HG02588 (cell line): ENCODE measurements around the gene REEP5.
"Not testable (repeated sequence)": the region's sequence is repeated elsewhere in the genome, so short reads cannot be mapped to it uniquely, and the experiment has no call there.

Source experiments
- ATAC-seq: cut with Tn5 transposase; IDR thresholded peaks from one replicate; pipeline ENCODE4 v1.9.1; 2021; ENCODE audit warnings: mild to moderate bottlenecking, moderate library complexity; ENCODE audit not compliant: unreplicated experiment

REEP5 gene

DNA sequence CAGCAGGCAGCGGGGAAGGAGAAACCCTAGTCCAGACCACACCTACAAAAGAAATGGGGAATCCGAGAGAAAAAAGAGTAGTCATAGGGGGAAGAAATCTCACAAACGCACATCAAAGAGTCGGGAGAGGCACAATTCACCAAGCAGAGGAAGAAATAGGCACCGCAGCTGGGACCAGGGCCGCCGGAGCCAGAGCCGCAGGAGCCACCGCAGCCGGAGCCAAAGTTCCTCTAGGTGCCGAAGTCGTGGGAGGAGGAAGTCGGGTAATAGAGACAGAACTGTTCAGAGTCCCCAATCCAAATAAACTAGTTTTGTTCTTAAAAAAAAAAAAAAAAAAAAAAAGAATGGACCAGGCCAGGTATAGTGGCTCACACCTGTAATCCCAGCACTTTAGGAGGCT, 29.3 kb downstream of the REEP5 start:
- no peak for ATAC-seq

DNA sequence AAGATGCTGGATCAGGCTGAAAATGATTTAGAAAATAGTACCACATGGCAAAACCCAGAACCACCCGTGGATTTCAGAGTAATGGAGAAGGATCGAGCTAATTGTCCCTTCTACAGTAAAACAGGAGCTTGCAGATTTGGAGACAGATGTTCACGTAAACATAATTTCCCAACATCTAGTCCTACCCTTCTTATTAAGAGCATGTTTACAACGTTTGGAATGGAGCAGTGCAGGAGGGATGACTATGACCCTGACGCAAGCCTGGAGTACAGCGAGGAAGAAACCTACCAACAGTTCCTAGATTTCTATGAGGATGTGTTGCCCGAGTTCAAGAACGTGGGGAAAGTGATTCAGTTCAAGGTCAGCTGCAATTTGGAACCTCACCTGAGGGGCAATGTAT, 30.0 kb downstream of the REEP5 start:
- not testable (repeated sequence) for ATAC-seq

DNA sequence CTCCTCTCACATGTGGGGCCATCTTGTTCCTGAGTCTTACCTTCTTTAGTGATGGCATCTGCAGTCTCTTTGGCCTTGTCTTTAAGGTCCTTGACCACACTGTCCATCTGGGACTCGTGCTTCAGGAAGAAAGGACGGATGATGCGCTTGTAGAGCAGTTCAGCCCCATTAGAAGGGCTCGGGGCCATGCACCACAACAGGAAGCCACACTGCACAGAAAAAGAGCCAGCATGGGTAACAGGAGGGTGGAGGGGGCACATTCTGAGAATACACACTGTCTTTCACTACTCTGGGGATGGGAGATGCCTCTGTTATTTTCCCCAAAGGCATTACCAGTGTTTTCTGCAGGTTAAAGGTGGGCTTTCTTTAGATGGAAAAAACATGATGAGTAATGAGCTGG, 35.1 kb downstream of the REEP5 start:
- no peak for ATAC-seq

DNA sequence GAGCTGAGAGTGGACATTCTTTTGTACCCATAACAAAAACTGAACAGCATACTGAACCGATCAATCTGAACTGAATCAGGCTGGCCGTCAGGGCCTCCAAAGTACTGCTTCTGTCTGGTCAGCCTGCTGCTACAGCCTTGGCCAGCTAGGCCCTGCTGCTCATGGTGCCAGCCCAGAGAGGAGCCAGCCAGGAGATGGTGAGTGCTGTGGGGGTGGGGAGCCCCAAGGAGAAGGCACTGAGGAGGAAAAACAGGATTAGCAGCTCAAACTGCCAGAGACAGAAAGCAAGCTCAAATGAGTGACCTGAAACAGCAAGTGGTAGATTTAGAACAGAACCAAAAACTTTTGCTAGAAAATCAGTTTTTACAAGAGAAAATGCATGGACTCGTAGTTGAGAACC, 37.0 kb downstream of the REEP5 start:
- ATAC-seq, result no peak

DNA sequence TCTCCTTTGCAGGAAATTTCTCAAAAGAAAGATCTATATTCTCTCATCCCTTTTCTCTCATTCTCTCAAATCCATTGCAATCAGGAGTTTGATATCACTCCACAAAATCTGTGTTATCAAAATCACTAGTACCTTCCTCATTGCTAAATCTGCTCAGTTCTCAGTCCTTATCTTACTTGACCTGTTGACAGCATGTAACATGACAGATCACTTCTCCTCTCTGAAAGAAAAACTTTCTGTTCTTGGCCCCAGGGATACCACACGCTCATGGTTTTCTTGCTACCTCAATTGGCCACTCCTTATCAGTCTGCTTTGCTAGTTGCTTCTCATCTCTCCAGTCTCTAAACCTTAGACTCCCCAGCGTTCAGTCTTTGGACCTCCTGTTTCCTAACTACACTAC, 38.8 kb downstream of the REEP5 start:
- no peak for ATAC-seq

DNA sequence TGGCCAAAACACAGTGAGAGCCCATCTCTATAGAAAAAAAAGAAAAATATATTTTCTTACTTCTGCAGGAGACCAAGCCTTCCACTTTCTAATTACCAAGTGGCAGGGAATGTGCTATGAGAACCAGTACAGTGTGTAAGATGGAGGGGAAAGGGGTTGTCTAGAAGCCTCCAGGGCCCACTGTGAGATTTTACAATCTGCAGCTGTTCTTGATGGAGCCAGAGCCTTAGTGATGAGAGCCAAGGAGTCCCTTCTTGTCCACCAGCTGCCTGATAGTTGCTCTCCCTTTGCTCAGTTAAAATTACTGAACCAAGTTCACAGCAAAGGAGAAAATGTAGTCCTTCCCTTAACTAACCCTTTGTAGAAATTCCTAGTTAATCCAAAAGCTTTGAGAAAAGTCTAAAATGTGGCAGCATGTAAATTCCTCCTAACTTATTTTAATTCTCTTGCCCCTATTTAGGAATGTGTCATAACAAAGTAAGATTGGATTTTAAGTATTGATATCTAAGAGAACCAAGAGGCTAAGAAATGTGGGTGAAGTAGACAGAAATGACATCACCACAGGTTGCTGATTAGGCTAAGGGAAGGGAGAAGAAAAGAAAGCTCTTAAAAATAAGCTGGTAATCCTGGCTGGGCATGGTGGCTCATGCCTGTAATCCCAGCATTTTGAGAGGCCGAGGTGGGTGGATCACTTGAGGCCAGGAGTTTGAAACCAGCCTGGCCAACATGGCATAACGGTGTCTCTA, 41.6 kb downstream of the REEP5 start:
- ATAC-seq, result no peak

DNA sequence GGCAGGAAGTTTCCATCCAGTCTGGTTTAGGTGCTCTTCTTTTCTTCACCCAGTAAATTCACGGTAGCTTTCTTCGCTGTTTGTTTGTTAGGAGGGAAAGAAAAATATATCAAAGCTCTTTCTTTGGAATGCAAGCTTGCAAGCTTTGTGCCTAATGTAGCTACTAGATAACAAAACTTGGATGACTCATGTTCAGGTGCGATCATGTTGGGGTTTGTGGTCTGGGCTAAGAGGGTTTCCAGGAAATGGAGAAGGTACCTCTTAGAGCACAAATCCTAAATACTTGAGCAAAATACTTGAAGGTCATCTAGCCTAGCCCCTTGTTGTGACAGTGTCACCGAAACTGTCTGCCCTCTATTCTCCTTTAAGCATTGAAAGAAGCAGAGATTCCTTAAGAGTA, 43.3 kb downstream of the REEP5 start:
- ATAC-seq, result peak; percentile 52

DNA sequence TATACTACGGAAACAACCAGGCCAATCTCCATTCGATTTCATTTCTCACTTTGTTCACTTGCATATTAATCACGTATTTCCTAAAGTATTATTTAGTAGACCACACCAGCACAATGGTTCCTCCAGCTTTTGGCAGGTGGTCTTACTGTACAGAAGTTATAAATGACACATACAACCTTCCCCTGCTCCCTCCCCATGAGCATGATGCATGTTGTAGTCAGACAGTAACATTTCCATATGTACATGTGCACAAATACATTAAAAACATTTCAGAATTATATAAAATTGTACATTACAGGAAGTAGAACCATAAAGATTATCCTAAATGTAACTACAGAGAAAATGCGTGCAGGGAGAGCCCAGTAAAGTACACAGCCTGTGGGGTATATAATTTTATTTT, 43.9 kb downstream of the REEP5 start:
- no peak for ATAC-seq

DNA sequence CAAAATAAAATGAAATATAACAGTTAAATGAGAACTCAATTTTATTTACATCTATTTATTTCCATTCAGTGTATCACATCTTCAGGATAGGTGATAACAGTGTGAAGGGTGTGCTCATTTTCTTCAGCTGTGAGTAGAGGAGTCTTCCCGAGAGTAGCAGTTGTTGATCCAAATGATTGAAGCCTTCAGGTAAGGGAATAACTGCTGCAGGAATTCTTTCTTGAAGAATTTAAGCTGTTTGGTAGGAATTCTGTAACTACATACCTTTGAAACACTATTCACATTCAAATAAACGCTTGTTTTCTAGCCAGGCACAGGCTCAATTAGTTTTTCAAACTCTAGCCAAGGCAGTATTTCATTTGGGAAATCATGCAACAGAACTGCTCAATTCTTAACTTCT, 45.7 kb downstream of the REEP5 start:
- ATAC-seq, result no peak

DNA sequence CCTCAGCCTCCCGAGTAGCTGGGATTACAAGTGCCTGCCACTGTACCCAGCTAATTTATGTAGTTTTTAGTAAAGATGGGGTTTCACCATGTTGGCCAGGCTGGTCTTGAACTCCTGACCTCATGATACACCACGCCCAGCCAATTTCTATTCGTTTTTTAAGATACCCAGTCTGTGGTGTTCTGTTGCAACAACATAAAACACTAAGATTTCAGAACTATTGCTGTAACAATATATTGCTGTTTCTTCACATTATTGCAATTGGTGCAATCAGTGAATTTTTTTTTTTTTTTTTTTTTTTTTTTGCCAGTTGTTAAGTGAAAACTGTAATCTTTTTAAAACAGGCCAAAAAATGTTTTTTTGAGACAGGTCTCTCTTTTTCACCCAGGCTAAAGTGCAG, 51.1 kb downstream of the REEP5 start:
- ATAC-seq, result no peak

DNA sequence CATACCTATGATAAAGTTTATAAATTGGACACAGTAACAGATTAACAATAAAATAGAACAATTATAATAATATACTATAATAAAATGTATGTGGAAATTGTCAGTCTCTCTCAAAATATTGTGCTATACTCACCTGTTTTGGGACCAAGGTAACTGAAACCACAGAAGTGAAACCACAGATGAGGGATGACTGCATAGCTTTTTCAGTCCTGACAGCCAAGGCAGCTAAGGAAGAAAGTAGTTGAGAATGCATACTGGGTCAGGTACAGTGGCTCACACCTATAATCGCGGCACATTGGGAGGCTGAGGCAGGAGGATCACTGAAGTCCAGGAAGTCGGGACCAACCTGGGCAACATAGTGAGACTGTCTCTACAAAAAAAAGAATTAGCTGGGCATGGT, 52.1 kb downstream of the REEP5 start:
- peak; percentile 72 for ATAC-seq

DNA sequence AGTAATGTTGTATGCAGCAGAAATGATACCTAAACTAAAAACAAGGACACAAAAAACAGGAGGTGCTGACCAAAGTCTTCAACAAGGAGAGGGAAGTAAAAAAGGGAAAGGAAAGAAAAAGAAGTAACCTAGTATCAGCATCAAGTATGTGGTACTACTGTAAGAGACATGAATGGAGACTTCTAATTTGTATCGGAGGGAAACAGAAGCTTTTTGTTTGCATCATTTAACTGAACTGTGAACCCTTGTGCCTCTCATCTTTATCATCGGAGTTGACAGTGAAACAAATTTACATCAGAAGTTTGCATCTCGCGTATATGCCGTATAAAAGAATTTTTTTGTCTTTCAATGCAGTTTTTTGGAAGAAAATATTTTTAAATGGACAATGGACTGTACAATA, 54.6 kb downstream of the REEP5 start:
- ATAC-seq, result no peak

DNA sequence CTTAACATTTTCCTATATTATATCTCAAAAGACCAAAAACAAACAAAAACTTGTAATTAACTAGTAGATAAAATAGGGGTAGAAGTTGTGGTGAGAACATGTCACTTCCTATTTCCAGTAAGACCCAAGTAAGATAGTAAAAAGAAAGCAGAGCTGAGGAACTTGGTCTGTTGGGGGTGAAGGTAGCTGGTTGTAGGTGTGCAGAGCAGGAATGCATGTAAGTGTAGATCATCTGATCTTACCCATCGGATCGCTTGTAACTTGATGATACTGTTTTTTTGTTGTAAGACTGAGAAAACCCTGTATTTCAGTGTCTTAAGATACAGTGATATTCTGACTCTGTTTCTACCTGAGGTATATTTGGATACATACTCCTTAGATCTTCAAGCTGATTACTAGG, 55.3 kb downstream of the REEP5 start:
- no peak for ATAC-seq

DNA sequence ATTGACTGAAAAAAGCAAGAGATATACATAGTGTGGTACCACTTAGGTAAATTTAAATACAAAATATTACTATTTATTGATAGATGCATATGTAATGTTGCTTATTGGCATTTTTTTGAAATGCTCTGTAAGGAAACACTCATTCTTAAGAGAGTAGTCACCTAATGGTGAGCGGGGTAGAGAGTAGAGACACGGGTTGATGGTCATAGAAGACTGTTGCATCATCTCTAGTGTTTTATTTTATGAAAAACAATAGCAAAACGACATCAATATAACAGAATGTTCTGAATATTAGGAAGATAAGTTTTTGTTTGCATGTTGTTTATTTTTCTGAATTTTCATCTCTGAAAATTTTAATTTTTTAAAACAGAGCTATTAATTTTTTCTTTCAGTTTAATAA, 56.9 kb downstream of the REEP5 start:
- ATAC-seq, result no peak

DNA sequence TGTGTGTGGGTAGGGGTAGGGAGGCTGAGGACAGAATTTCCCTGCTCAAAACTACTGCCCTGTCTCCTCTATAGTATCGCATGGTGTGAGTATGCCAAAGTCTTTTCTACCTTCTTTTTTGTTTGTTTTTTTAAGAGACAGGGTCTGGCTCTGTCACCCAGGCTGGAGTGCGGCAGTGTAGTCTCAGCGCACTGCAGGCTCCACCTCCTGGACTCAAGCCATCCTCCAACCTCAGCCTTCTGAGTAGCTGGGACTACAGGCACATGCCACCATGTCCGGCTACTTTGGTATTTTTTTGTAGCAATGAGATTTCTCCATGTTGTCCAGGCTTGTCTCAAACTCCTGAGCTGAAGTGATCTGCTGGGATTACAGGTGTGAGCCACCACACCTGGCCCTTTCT, 58.5 kb downstream of the REEP5 start:
- no peak for ATAC-seq

DNA sequence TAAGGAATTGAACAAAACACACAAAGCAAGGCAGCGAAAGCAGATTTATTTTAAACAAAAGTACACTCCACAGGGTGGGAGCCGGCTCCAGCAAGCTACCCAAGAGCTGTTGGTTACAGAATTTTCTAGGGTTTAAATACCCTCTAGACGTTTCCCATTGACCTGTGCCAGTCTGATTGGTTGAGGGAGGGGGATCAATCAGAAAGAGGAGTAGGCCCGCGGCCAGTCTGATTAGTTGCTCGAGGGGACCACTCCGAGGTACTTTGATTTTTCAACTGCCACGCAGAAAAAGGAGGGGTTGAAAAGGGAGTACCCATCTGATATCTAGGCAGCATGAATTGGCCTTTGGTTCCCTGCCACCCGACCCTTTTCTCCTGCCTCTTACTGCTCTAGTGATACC, 59.9 kb downstream of the REEP5 start:
- ATAC-seq, result no peak

DNA sequence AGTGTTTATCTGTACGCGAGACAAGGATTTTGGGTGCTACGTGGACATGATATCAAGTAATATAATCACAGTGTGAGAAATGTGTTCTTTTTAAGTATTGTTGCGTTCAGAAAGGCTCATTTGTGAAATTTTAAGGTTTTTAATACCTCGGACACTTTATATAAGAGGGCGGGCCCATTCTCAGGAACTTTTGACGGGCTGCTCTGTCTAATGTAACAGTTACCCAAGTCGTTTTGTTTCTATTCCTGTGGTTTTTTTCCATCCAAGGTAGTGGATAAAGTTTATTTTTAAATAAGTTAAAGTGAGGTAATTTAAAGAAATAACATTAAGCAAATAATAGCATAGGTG, 60.4 kb downstream of the REEP5 start:
- no peak for ATAC-seq

DNA sequence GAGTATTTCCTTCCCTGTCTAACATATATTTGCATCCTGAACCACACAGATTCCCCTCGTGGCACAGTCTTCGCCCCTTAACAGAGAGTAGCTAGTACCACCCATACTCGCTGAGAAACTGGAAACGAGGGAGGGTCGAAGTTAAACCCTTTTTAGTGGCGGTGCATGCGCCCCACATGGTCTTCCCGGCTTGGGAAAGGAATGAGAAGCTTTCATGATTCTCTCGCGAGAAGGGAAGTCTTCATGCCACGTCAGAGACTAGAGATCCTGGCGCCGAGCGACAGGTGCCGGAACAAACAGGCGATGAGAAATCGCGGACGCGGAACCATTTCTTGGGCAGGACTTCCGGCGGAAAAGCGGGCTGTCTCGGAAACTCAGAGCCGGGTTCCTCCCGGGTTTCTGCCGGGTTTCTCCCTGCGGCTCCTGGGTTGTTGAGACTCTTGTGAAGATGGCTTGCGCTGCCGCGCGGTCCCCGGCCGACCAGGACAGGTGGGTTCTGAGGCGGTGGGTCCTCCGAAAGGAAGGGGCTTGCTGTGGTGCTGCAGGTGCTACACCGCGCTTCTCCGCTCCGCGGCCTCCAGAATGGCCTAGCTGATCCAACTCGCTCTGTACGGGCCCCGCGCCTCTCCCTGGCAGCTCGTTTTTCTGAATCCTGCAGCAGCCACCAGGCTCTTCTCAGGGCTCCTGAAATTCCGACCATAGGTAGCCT, 60.9 kb downstream of the REEP5 start, which contains the start of gene SRP19:
Gene SRP19, plus strand, starts transcription at position 359 of the 709 bp plus-strand sequence. Its CDS starts 90 bp downstream, at position 449.
- ATAC-seq, result peak; percentile 98

DNA sequence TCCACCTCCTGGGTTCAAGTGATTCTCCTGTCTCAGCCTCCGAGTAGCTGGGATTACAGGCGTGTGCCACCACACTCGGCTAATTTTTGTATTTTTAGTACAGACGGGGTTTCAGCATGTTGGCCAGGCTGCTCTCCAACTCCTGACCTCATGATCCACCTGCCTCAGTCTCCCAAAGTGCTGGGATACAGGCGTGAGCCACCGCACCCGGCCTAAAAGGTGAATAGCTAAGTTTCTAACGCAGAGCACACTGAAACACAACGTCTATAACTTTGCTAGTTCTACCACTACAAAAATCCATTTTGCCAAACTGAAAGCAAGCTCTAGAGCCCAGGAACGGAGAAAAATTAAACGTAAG, 61.5 kb downstream of the REEP5 start:
- not testable (repeated sequence) for ATAC-seq

DNA sequence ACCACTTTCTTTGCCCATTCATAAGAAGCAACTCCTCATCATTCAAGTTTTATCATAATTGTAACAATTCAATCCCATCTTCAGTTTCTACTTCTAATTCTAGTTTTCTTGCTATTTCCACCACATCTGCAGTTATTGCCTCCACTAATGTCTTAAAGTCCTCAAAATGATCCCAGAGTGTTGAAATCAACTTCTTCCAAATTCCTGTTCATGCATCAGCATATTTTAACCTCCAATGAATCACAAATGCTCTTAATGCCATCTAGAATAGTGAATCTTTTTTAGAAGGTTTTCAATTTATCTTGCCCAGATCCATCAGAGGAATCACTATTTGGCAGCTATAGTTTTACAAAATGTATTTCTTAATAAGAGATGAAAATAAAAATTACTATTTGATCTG, 64.2 kb downstream of the REEP5 start:
- ATAC-seq, result no peak

DNA sequence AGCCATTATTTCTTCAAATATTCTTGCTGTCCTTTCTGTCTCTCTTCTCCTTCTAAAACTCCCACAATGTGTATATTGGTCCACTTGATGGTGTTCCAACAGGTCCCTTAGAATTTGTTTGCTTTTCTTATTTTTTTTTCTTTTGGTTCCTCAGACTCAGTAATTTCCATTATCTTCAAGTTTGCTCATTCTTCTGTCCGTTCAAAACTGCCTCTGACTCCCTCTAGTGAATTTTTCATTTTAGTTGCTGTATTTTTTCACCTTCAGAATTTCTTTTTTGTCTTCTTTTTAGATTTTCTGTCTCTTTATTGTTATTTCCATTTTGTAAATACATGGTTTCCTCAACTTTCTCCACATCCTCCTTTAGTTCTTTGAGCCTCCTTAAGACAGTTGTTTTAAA, 67.4 kb downstream of the REEP5 start:
- no peak for ATAC-seq

DNA sequence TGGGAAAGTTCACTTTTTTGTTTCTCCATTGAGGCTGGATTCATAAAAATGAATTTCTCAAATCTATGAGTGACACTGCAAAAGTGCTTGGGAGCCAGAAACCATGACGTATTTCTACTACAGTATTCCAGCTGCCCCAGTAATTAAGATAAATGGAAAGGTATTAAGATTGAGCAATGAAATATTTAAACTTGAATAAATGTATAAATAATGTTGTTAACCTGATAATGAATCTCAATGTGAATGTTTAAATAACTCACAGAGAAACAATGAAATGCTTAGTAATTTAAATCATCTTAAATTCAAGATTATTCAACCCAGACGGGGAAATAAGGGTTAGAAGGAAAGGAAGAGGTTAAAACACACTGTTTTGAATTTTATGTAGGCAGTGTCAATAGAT, 72.1 kb downstream of the REEP5 start:
- ATAC-seq, result no peak
